ENCODE measurements around the gene NHLH1. TPM values are rescaled to one million over a fixed set of nuclear protein-coding genes. Genes with fewer than 3 reads are reported as not detected.

NHLH1 gene
- total RNA-seq, 4 donors from 2014 or later: not detected

GRCh38 chr1:160361814-160362167, 5.1 kb upstream of the NHLH1 start:
- Histone ChIP-seq H3K4me3 (no peak overlapping the region), H3K36me3 (peaks cover 0 to 42% (median 6%) of the 10 kb centered on the region in 3 donors), H3K9me3 (no peaks in the 10 kb centered on the region), H3K27ac (no peak overlapping the region), H3K4me1 (no peaks in the 10 kb centered on the region), H3K27me3 (no peaks in the 10 kb centered on the region)
- no peak for DNase-seq (ENCODE audit: low spot score in 2 of 2)
- 57 to 60% methylated on average over 4 of the region's 4 CpGs for WGBS, 2 donors
- TF ChIP-seq POLR2A (IDR thresholded peaks at IDR 0.05): no peak
- TF ChIP-seq EP300 (IDR thresholded peaks at IDR 0.05): no peak
- TF ChIP-seq CTCF (IDR thresholded peaks at IDR 0.05): no peak

- no peaks in the 10 kb centered on the region for H3K9me3 ChIP-seq
- no peaks in the 10 kb centered on the region for H3K27me3 ChIP-seq
- no peaks in the 10 kb centered on the region for H3K4me1 ChIP-seq
- H3K27ac ChIP-seq: no peak overlapping the region
- peaks cover 0 to 37% (median 5%) of the 10 kb centered on the region in 3 donors for H3K36me3 ChIP-seq
- WGBS, 2 donors: 61 to 65% methylated on average over 9 of the region's 9 CpGs
- TF ChIP-seq POLR2A (IDR thresholded peaks at IDR 0.05) (no peak), CTCF (IDR thresholded peaks at IDR 0.05) (no peak), EP300 (IDR thresholded peaks at IDR 0.05) (no peak)
- no peak overlapping the region for H3K4me3 ChIP-seq
- no peak for DNase-seq (ENCODE audit: low spot score in 2 of 2)
Observed at GRCh38 chr1:160362168-160362957, 4.5 kb upstream of the NHLH1 start.

- no peaks in the 10 kb centered on the region for H3K9me3 ChIP-seq
- H3K27me3 ChIP-seq: no peaks in the 10 kb centered on the region
- no peak for DNase-seq (ENCODE audit: low spot score in 2 of 2)
- no peak overlapping the region for H3K4me3 ChIP-seq
- no peak overlapping the region for H3K27ac ChIP-seq
- 35 to 46% methylated on average over 5 of the region's 5 CpGs for WGBS, 2 donors
- peaks cover 0 to 30% (median 3%) of the 10 kb centered on the region in 3 donors for H3K36me3 ChIP-seq
- TF ChIP-seq EP300 (IDR thresholded peaks at IDR 0.05): no peak
- TF ChIP-seq POLR2A (IDR thresholded peaks at IDR 0.05): no peak
- no peak for TF ChIP-seq CTCF (IDR thresholded peaks at IDR 0.05)
- H3K4me1 ChIP-seq: no peaks in the 10 kb centered on the region
Observed at GRCh38 chr1:160363010-160363409, 3.9 kb upstream of the NHLH1 start.

- Histone ChIP-seq H3K9me3 (no peaks in the 10 kb centered on the region), H3K27ac (no peak overlapping the region), H3K4me1 (no peaks in the 10 kb centered on the region), H3K4me3 (no peak overlapping the region), H3K27me3 (no peaks in the 10 kb centered on the region), H3K36me3 (peaks cover 0 to 20% (median 0%) of the 10 kb centered on the region in 3 donors)
- DNase-seq (ENCODE audit: low spot score in 2 of 2): no peak
- 62 to 66% methylated on average over 12 of the region's 12 CpGs for WGBS, 2 donors
- TF ChIP-seq POLR2A (IDR thresholded peaks at IDR 0.05) (no peak), CTCF (IDR thresholded peaks at IDR 0.05) (no peak), EP300 (IDR thresholded peaks at IDR 0.05) (no peak)
Observed at GRCh38 chr1:160363951-160364735, 2.7 kb upstream of the NHLH1 start.

GRCh38 chr1:160365325-160365724, 1.5 kb upstream of the NHLH1 start:
- 56 to 83% methylated on average over 1 of the region's 1 CpG for WGBS, 2 donors
- no peak for DNase-seq (ENCODE audit: low spot score in 2 of 2)
- H3K36me3 ChIP-seq: peaks cover 0 to 9% (median 0%) of the 10 kb centered on the region in 3 donors
- no peak for TF ChIP-seq CTCF (IDR thresholded peaks at IDR 0.05)
- TF ChIP-seq POLR2A (IDR thresholded peaks at IDR 0.05): no peak
- no peaks in the 10 kb centered on the region for H3K9me3 ChIP-seq
- H3K4me3 ChIP-seq: no peak overlapping the region
- H3K27me3 ChIP-seq: no peaks in the 10 kb centered on the region
- H3K27ac ChIP-seq: no peak overlapping the region
- no peaks in the 10 kb centered on the region for H3K4me1 ChIP-seq
